NCI-H446 treated with DMSO at 0.1 percent for 48 hours (cell line): Measurements from ENCODE around the gene KRT31.
"Not testable (repeated sequence)": the region's sequence is repeated elsewhere in the genome, so short reads cannot be mapped to it uniquely, and the experiment has no call there.

Source experiments
- DNase-seq: peaks from one replicate; lab custom pipeline; 2025; lab: John Stamatoyannopoulos, UW

The KRT31 gene

GRCh38 chr17:41417576-41418015, 20.2 kb upstream of the KRT31 start:
- DNase-seq: no peak

GRCh38 chr17:41417127-41417526, 19.7 kb upstream of the KRT31 start:
- DNase-seq: no peak

DNA sequence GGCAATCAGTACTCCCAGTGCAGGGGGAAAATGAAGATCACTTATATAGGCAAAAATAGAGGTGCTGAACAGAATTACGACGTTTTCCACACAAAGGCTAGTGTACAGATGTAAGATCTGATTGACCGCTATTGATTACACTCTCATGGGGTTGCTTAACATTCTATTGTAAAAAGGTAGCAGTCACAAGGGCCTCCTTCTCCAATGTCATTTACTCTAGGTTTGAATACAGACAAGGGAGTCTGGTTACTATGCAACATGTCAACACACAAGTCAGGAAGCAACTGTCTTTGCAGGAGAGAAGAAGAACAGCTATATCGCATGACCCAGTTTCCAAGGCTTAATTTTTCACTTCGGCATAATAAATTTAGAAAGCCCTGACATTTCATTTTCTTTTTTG, 19.1 kb upstream of the KRT31 start:
- DNase-seq: no peak

- no peak for DNase-seq
These were observed 18.5 kb upstream of the KRT31 start for GRCh38 chr17:41415833-41416335.

DNA sequence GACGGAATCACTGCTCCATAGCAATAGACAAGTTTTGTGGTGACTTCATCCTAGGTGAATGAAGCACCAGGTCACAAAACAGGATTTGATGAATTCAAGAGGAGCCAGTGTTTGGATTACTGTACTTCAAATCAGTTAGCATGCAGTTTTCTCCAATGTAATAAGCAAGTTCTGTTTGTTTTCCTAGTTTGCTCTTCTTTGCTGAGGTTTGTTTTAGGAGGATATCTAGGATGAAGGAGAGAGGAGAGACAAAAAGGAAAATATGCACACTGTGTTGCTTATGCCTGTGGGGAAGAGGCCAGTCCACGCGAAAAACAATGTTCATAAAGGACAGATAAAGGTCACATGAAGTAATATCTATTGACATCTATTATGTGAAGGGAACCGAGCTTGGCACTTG, 18.0 kb upstream of the KRT31 start:
- DNase-seq: no peak

- DNase-seq: no peak
These were observed 16.6 kb upstream of the KRT31 start for GRCh38 chr17:41413982-41414381.

DNA sequence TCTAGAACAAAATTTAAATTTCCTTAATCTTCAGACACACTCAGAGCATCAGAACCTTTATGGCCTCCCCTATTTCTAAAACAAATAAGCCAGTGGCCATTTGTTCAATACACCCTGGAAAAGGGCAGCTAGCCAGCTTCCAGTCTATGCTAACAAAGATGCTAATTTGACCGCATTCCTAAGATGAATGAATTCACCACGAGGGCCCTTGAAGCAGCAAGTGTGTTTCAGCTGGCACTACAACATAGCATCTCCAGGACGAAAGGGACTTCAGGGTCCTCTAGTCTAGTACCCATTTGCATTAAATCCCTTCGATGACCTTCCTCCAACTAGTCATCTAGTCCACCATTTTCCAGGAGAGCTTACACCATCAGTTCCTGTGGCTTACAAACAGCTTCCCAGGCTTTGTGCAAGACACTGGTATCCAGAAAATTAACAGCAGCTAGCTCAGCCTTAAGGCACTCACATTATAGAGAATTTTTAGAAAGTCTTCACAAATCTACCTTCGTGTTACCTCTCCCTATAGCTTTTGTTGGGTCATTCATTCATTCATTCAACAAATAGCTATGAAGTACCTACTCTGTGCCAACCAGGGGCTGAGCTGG, 16.0 kb upstream of the KRT31 start:
- no peak for DNase-seq

DNA sequence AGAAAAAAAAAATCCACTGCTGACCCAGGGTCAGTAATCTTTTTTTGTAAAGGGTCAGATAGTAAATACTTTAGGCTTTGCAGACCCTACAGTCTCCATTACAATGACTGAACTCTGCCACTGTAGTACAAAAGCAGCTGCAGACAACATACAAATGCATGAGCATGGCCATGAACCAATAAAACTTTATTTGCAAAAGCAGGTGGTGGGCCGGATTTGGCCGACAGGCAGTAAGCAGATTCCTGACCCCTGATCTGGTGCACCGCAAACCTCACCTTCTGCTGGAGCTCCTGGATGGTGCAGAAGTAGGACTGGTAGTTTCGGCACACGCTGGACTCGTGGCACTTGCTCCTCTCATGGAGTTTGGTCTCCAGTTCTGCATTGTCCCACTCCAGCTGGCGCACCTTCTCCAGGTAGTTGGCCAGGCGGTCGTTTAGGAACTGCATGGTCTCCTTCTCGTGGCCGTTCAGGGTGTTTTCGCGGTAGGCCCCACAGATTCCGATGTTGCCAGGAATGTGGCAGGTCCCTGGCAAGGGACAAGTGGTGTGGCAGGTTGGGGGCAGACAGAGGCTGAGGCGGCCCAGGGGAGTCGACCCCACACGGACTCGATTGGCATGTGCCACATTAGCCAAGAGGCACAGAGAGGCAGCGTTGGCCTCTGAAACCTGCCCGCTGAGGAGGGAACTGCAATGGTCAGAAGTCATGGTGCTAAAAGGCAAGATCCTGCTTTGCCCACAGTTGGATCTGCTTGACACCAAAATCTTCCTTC, 13.8 kb upstream of the KRT31 start:
- no peak for DNase-seq

- no peak for DNase-seq
These were observed 9.8 kb upstream of the KRT31 start for GRCh38 chr17:41407226-41407625.

DNA sequence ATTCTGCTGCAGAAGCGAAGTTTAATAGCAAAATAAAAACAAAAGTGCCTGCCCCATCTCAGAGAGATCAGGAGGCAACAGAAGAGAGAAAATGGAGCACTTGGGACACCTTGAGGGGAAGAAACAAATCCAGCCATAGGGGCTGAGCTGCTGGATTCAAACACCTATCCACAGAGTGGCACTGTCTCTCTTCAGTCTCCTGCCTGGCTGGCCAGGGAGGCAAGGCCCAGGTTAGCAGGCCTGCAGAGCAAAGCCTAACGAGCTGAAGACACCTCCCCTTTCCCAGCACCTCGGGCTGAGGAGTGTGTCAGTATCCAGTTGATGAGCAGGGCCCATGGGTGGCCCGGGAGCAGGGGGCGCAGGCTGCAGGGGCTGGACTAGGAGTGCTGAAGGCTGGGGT, 8.8 kb upstream of the KRT31 start:
- DNase-seq: no peak

DNA sequence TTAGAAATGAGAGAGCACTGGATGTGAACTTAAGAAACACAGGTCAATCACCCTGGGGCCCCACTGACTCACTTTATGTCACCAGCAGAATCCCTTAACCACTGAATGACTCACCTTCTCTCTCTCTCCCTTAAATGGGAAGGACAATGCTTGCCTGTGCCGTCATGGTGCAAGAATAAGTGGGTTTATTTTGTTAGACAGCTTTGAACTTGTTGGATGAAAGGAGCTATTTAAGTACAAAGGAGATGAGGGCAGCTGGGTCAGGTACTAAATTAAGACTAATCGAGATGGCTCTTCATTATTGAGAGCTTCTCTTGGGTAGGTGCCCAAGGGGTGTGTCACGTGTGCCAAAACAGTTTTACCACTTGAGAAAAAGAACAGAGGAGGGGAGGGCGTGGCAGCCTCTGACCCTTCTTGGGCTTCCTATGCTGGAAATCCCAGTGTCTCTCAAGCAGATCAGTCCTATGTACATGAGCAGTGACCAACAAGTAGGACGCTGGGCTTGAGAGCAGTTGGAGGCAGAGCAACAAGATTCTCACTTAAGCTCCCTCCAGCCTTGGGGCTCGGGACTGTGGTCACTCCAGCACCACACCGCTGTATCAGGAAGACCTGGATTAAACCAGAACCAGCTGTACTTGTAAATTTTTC, 6.7 kb upstream of the KRT31 start:
- no peak for DNase-seq

DNA sequence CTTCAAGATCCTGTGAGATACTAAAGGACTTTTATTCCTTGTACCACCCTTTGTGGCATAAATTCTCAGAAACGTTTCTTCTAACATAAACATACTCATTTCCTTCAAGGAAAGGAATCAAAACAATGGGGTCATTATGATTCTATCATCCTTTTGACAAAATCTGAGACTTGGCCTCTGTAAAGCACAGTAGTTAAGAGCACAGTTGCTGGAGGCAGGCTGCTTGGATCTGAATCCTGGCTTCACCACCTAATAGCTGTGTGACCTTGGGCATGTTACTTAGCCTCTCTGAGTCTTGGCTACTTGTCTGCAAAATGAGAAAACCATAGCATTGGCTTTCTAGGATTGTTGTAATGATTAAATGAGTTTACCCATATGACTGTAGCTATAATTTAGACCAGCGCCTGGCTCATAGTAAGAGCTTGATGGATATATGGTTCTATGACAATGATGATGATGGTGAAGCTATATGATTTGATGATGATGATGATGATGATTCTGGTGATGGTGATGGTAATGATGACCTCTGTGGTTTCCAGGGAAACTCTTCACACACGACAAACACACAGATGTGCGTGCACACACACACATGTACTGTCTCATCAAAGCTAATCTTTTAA, 6.1 kb upstream of the KRT31 start:
- no peak for DNase-seq

GRCh38 chr17:41402161-41402560, 4.8 kb upstream of the KRT31 start:
- DNase-seq: no peak

- no peak for DNase-seq
These were observed 1.1 kb downstream of the KRT31 start for GRCh38 chr17:41396340-41396739.

- DNase-seq: no peak
These were observed 1.8 kb downstream of the KRT31 start for GRCh38 chr17:41395611-41396010.

DNA sequence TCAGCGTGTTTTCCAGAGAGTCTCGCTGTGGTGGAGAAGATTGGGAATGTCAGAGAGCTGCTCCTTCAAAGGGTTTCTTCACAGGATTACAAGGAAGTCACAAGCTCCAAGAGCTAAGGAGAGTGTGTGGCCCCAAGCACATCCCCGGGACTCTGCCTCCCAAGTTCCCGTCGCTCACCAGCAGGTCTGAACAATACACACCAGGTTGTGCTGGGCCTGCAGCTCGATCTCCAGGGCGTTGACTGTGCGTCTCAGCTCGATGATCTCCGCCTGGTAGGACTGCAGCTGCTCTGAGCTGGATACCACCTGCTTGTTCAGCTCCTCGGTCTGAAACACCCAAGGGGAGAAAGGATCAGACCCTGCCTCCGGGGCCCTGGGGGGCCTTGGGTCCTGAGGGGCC, 2.4 kb downstream of the KRT31 start:
- not testable (repeated sequence) for DNase-seq

- DNase-seq: no peak
These were observed 3.0 kb downstream of the KRT31 start for GRCh38 chr17:41394254-41394996.

DNA sequence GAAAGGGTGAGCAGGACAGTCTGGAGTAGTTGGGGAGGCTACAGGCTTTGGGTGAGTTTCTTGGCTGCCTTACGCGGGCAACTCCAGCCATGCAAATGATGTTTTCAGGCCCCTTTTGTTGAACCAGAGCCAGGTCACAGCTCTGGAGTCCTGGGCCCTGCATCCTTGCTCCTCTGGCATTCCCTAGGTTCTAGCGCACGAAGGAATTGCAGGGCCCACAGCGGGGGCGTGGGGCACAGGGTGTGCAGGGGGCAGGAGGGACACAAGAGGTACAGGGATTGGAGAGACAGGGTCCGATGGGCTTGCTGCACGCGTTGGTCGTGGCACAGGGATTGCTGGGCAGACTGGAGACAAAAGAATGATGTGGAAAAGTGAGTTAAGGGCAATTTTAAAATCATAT, 3.6 kb downstream of the KRT31 start:
- no peak for DNase-seq

GRCh38 chr17:41393294-41393693, 4.1 kb downstream of the KRT31 start:
- no peak for DNase-seq

- DNase-seq: no peak
These were observed 5.1 kb downstream of the KRT31 start for GRCh38 chr17:41392278-41392677.

GRCh38 chr17:41391535-41391934, 5.9 kb downstream of the KRT31 start:
- DNase-seq: no peak

GRCh38 chr17:41390411-41390938, 6.9 kb downstream of the KRT31 start:
- DNase-seq: no peak
